Measurements from ENCODE around the gene DEPDC5. TPM values are rescaled to one million over a fixed set of nuclear protein-coding genes. Genes with fewer than 3 reads are reported as not detected.

DEPDC5 gene
- total RNA-seq, 1 donor from 2014 or later: 13.6 TPM

- TF ChIP-seq CTCF (IDR thresholded peaks at IDR 0.05; ENCODE audit: insufficient read depth, low read length, poor library complexity, severe bottlenecking): no peak
- H3K4me3 ChIP-seq (ENCODE audit: low read depth, low read length): no peak overlapping the region
- DNase-seq (ENCODE audit: low read depth): no peak
Measured at GRCh38 chr22:31917227-31917921, 163.6 kb downstream of the DEPDC5 start.

GRCh38 chr22:31919730-31920129 is 165.9 kb downstream of the DEPDC5 start:
- TF ChIP-seq CTCF (IDR thresholded peaks at IDR 0.05; ENCODE audit: insufficient read depth, low read length, poor library complexity, severe bottlenecking): no peak
- DNase-seq (ENCODE audit: low read depth): no peak
- Histone ChIP-seq H3K27me3 (ENCODE audit: control insufficient read depth, insufficient read depth, low read length) (no peaks in the 10 kb centered on the region), H3K36me3 (ENCODE audit: control insufficient read depth, insufficient read depth, low read length) (no peaks in the 10 kb centered on the region), H3K4me3 (ENCODE audit: low read depth, low read length) (no peak overlapping the region)

More at GRCh38 chr22:31917227-31917921, 163.6 kb downstream of the DEPDC5 start:
- H3K27me3 ChIP-seq (ENCODE audit: control insufficient read depth, insufficient read depth, low read length): no peaks in the 10 kb centered on the region
- no peaks in the 10 kb centered on the region for H3K36me3 ChIP-seq (ENCODE audit: control insufficient read depth, insufficient read depth, low read length)

- no peak for DNase-seq (ENCODE audit: low read depth)
- H3K27me3 ChIP-seq (ENCODE audit: control insufficient read depth, insufficient read depth, low read length): no peaks in the 10 kb centered on the region
- H3K36me3 ChIP-seq (ENCODE audit: control insufficient read depth, insufficient read depth, low read length): no peaks in the 10 kb centered on the region
- no peak overlapping the region for H3K4me3 ChIP-seq (ENCODE audit: low read depth, low read length)
- TF ChIP-seq CTCF (IDR thresholded peaks at IDR 0.05; ENCODE audit: insufficient read depth, low read length, poor library complexity, severe bottlenecking): no peak
Measured at GRCh38 chr22:31920306-31920705, 166.5 kb downstream of the DEPDC5 start.

- Histone ChIP-seq H3K4me3 (ENCODE audit: low read depth, low read length) (no peak overlapping the region), H3K27me3 (ENCODE audit: control insufficient read depth, insufficient read depth, low read length) (no peaks in the 10 kb centered on the region), H3K36me3 (ENCODE audit: control insufficient read depth, insufficient read depth, low read length) (no peaks in the 10 kb centered on the region)
- TF ChIP-seq CTCF (IDR thresholded peaks at IDR 0.05; ENCODE audit: insufficient read depth, low read length, poor library complexity, severe bottlenecking): no peak
- no peak for DNase-seq (ENCODE audit: low read depth)
Measured at GRCh38 chr22:31921106-31921505, 167.3 kb downstream of the DEPDC5 start.

GRCh38 chr22:31922534-31922933 is 168.7 kb downstream of the DEPDC5 start:
- Histone ChIP-seq H3K27me3 (ENCODE audit: control insufficient read depth, insufficient read depth, low read length) (no peaks in the 10 kb centered on the region), H3K4me3 (ENCODE audit: low read depth, low read length) (no peak overlapping the region), H3K36me3 (ENCODE audit: control insufficient read depth, insufficient read depth, low read length) (no peaks in the 10 kb centered on the region)
- TF ChIP-seq CTCF (IDR thresholded peaks at IDR 0.05; ENCODE audit: insufficient read depth, low read length, poor library complexity, severe bottlenecking): no peak
- DNase-seq (ENCODE audit: low read depth): no peak

GRCh38 chr22:31923136-31923535 is 169.3 kb downstream of the DEPDC5 start:
- TF ChIP-seq CTCF (IDR thresholded peaks at IDR 0.05; ENCODE audit: insufficient read depth, low read length, poor library complexity, severe bottlenecking): no peak
- Histone ChIP-seq H3K4me3 (ENCODE audit: low read depth, low read length) (no peak overlapping the region), H3K36me3 (ENCODE audit: control insufficient read depth, insufficient read depth, low read length) (no peaks in the 10 kb centered on the region), H3K27me3 (ENCODE audit: control insufficient read depth, insufficient read depth, low read length) (no peaks in the 10 kb centered on the region)
- DNase-seq (ENCODE audit: low read depth): no peak

Measured in kidney epithelial cell (primary cell).